Right kidney (tissue), 9 donors: ENCODE measurements around the gene COLEC11.
A peak's percentile ranks its signal among the peaks of the same experiment; 100 is the strongest.
"Not testable (repeated sequence)": the region's sequence is repeated elsewhere in the genome, so short reads cannot be mapped to it uniquely, and the experiment has no call there.

ENCODE experiments used
- DNase-seq: peaks from one replicate; pipeline ENCODE4 v3.0.0-alpha.2; 2016
- long read RNA-seq, 8 donors: transcript quantifications; one replicate each; lab custom pipeline, GENCODE V29; 2026

The COLEC11 gene
- long read RNA-seq, donor 1, partial matches to known transcripts, result 296 of 303 reads
- long read RNA-seq, donor 1, other reads (novel, unspliced or antisense), result 7 of 303 reads
- long read RNA-seq, donor 2, partial matches to known transcripts, result 163 of 171 reads
- long read RNA-seq, donor 2, other reads (novel, unspliced or antisense), result 6 of 171 reads
- long read RNA-seq, donor 3, partial matches to known transcripts, result 76 of 78 reads
- long read RNA-seq, donor 3, other reads (novel, unspliced or antisense), result 0 of 78 reads
- long read RNA-seq, donor 4, partial matches to known transcripts, result 149 of 152 reads
- long read RNA-seq, donor 4, other reads (novel, unspliced or antisense), result 0 of 152 reads
- long read RNA-seq, donor 5, partial matches to known transcripts, result 206 of 209 reads
- long read RNA-seq, donor 5, other reads (novel, unspliced or antisense), result 0 of 209 reads
- long read RNA-seq, donor 6, partial matches to known transcripts, result 149 of 149 reads
- long read RNA-seq, donor 6, other reads (novel, unspliced or antisense), result 0 of 149 reads
- long read RNA-seq, donor 7, partial matches to known transcripts, result 290 of 294 reads
- long read RNA-seq, donor 7, other reads (novel, unspliced or antisense), result 0 of 294 reads
- long read RNA-seq, donor 8, partial matches to known transcripts, result 131 of 131 reads
- long read RNA-seq, donor 8, other reads (novel, unspliced or antisense), result 0 of 131 reads

- peak; percentile 52 for DNase-seq
Measured at GRCh38 chr2:3594493-3595281, at the start of gene COLEC11. COLEC11 (plus strand) TSS chr2:3595112; CDS start chr2:3604341, 9,229 bp downstream.

DNA sequence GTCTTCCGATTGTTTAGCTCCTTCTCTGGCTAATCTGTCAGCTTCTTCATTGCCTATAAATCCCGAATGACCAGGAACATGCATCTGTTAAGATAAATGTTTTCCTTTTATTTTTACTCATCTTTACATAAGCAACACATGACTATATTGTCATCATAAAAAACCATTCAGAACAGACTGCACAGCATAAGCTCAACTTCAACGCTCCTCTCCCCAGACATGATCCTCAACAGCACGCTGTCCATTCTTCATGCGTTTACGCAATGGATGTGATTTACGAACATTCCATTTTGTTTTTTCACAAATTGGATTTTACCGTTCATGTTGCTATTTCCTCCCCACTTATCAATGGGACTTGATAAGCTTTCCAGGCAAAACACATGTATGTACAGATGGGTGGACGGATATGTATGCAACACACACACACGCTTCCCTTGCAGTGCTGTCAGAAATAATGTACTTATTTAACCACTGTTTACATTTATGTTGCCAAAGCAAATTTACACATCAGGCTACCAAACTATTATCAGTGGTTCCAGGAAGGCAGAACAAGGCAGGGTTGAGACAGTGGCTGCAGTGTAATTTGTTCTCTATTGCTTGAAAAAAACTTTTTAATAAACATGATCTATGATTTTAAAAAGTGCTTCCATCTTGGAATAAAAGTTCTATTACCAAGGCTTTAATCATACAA lies 49.0 kb upstream of the COLEC11 start:
- DNase-seq, result no peak

DNA sequence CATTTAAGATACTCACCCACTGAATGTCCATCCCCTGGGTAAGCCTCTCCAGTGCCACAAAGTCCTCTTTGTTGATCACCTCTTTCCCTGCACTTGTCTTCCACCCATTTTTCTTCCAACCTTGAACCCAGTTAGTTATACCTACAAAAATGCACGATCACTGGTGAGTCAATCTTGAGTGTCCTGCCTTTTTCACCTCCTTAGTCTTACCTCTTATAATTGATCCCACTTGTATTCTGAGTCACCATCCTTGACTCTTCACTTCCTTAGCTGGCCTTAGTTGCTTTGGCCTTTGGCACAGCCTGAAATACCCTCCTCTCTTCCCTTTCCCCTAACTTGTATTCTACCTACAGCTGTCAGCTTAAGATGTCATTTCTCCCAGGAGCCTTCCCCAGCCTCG lies 47.0 kb upstream of the COLEC11 start:
- DNase-seq, result no peak

- DNase-seq, result no peak
Measured at GRCh38 chr2:3553946-3554345, 41.0 kb upstream of the COLEC11 start.

DNA sequence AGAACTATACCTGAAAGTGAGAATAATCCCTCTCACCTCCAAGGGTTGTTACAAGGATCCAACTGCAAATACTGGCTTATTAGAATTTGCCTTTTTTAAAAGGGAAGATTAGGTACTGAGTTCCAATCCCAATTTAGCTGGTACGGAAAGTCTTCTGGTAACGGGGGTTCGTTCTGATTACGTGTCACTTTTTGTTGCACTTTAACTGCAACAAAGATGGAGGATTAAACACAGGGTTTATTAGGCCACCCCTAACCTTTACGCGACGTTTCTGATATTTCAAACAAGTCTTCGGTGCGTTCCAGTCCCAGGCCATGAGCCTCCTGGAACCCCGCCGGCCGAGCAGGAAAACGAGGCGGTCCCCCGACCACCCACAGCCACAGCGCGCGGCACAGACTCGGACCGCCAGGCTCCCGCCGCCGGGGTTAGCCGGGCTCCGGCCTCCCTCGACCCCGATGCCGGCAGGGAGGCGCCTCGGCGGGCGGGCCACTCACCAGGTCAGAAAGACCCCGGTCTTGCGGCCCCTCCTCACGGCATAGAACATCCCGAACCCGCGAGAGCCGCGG lies 37.2 kb upstream of the COLEC11 start:
- no peak for DNase-seq

- peak; percentile 92 for DNase-seq
Measured at GRCh38 chr2:3558205-3559014, 36.5 kb upstream of the COLEC11 start, which contains the start of gene RNASEH1. RNASEH1 (minus strand) TSS chr2:3558333; CDS start chr2:3558260, 73 bp downstream.

DNA sequence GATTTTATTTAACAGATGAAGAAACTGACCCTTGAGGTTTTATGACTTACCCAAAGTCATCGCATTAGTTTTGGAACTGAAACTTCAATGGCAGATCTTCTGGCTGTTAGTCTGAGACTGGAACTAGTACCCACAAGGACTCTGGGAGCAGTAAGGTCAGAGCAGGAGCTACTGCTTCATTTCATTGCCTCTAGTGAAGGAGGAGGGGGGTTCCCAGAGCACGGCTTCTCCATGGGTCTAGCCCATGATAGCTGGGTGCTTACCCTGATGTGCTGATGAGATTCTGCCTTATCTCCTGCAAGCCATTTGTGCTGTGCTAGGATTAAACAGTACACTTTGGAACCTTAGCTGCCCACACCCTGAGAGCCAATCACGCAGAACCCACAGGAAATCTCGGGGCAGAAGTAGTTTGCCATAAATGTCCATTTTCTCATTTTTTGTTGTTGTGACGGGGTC lies 31.4 kb upstream of the COLEC11 start:
- no peak for DNase-seq

GRCh38 chr2:3565117-3565516 lies 29.8 kb upstream of the COLEC11 start:
- DNase-seq, result no peak

GRCh38 chr2:3566806-3567205 lies 28.1 kb upstream of the COLEC11 start:
- DNase-seq, result no peak

- not testable (repeated sequence) for DNase-seq
Measured at GRCh38 chr2:3569656-3570055, 25.3 kb upstream of the COLEC11 start.

GRCh38 chr2:3571284-3571683 lies 23.6 kb upstream of the COLEC11 start:
- DNase-seq, result no peak

- DNase-seq, result no peak
Measured at GRCh38 chr2:3572620-3573019, 22.3 kb upstream of the COLEC11 start.

GRCh38 chr2:3574155-3574554 lies 20.8 kb upstream of the COLEC11 start:
- DNase-seq, result no peak

DNA sequence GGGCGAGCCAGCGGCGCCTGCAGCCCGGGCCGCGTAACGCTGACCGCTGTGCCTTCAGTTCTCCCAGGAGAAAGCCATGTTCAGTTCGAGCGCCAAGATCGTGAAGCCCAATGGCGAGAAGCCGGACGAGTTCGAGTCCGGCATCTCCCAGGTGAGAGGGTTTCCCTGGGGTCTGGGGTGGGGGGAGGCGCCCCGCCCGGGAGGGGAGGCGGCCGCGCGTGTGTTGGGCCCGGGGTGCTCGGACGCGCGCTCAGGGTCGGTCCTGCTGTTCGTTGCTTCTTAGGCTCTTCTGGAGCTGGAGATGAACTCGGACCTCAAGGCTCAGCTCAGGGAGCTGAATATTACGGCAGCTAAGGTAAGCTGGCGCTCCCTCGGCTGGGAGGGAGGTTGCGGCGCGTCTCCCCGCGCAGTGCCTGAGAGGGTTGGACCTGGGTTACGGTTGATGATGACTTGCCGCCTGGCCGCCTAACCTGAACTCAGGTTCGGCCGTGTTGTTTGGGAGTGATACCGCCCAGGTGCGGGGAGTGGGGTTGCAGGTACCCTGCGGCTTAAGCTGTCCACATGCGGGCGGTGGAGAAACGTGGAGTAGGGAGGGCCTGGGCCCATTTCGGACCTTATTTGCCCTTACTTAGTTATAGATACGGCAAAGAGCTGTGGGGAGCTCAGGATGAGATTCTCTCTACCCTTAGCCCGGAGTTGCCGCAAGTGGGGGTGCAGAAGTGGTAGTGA lies 19.2 kb upstream of the COLEC11 start:
- peak; percentile 59 for DNase-seq

DNA sequence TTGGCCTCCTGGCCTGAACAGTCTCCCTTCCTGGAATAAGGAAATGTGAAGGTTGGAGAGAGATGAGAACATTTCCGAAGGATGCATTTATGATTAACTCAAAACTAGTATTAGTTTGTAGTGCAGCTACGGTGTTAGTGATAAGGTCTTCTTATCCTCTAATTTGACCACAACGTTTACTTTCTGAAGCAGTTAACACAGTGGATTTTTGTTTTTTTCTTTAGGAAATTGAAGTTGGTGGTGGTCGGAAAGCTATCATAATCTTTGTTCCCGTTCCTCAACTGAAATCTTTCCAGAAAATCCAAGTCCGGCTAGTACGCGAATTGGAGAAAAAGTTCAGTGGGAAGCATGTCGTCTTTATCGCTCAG lies 18.7 kb upstream of the COLEC11 start:
- not testable (repeated sequence) for DNase-seq

GRCh38 chr2:3578987-3579386 lies 15.9 kb upstream of the COLEC11 start:
- DNase-seq, result no peak

GRCh38 chr2:3580449-3580848 lies 14.5 kb upstream of the COLEC11 start:
- no peak for DNase-seq

DNA sequence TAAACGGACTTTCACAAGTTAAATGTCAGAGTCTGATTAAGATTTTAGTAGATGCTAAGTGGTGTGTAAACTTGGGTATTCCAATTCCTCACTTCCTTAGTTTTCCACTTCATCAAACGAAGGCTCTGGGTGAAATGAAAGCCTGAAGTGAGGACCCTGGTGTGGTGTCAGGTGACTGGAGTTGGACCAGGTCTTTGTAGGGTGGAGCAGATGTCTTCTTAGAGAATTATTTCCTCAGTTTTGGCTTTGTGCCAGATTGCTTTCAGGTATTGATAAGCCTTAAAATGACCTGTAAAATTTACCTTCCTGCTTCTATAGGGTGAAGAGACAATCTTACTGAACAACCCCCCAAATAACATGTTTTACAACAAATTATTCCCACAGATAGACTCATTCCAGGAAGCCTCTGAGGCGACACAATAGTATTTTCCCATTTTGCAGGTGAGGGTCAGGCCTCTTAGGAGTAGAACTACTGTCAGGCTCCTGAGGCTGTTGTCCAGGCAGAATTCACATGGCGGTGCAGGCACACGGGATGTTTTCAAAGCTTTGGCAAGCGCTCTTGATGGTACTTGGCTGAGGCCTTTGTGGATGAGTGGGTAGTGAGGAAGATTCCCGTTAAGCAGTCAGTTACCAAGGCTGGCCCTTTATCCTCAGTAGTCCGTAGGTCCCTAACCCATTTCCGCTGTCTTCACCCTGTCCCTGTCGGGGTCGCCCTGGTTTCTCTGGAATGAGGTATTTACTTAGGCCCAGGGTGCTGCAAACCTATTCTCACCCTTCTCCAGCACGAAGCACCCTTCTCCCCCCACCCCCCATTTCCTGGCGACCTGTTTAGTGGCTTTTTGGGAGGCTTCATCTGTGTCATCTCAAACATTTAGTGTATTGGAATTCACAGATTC lies 13.3 kb upstream of the COLEC11 start:
- DNase-seq, result no peak

- DNase-seq, result no peak
Measured at GRCh38 chr2:3584076-3584475, 10.8 kb upstream of the COLEC11 start.
